WERI-Rb-1 (cell line): Measurements from ENCODE around the gene SLC45A1.

Experiments used
- DNase-seq: peaks from one replicate; pipeline ENCODE4 v3.0.0-alpha.2; 2020
- H3K27ac ChIP-seq: fragments of 250-450 bp; sonication (Bioruptor Pico); 2 replicates; pipeline ENCODE4 v1.5.1; 2020; ENCODE audit warnings: mild to moderate bottlenecking, moderate library complexity
- H3K27me3 ChIP-seq: fragments of 250-450 bp; sonication (Bioruptor Pico); 2 replicates; pipeline ENCODE4 v1.5.1; 2021; ENCODE audit warnings: mild to moderate bottlenecking, low read depth, moderate library complexity; ENCODE audit not compliant: insufficient read depth, severe bottlenecking
- H3K36me3 ChIP-seq: fragments of 250-450 bp; sonication (Bioruptor Pico); 2 replicates; pipeline ENCODE4 v1.5.1; 2020; ENCODE audit warnings: mild to moderate bottlenecking, moderate library complexity
- H3K4me3 ChIP-seq: 2 replicates; pipeline ENCODE4 v1.5.1; 2011; ENCODE audit warnings: low read depth, mild to moderate bottlenecking, control low read depth, low read length
- H3K9me3 ChIP-seq: fragments of 250-450 bp; sonication (Bioruptor Pico); 2 replicates; pipeline ENCODE4 v1.5.1; 2021; ENCODE audit warnings: mild to moderate bottlenecking, moderate library complexity; ENCODE audit not compliant: severe bottlenecking
- TF ChIP-seq, protein P1 (sequence below): IDR thresholded peaks from 2 replicates; pipeline ENCODE4 v1.5.1; 2011; ENCODE audit warnings: low read depth, mild to moderate bottlenecking, control low read depth, inconsistent platforms, low read length

Gene SLC45A1

DNA sequence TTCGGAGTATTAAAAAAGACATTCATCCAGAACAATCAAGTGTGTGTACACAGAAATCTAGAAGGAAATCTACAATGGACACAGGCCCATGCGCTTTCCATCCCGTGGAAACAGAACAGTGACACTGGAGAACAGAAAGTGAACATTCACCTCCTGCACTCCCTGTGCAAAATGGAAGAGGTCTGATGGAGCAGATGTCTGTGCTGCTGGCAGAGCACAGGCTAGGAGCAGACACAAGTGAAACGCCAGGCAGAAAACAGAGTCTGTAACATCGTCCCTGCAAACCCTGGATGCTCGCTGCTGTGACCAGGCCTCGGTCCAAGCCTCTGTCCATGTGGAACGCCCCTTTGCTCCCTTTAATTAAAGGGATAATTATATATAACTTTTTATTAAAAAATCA lies 36.1 kb downstream of the SLC45A1 start:
- no peaks in the 10 kb centered on the region for H3K27me3 ChIP-seq
- no peaks in the 10 kb centered on the region for H3K9me3 ChIP-seq
- TF ChIP-seq, protein P1, sequence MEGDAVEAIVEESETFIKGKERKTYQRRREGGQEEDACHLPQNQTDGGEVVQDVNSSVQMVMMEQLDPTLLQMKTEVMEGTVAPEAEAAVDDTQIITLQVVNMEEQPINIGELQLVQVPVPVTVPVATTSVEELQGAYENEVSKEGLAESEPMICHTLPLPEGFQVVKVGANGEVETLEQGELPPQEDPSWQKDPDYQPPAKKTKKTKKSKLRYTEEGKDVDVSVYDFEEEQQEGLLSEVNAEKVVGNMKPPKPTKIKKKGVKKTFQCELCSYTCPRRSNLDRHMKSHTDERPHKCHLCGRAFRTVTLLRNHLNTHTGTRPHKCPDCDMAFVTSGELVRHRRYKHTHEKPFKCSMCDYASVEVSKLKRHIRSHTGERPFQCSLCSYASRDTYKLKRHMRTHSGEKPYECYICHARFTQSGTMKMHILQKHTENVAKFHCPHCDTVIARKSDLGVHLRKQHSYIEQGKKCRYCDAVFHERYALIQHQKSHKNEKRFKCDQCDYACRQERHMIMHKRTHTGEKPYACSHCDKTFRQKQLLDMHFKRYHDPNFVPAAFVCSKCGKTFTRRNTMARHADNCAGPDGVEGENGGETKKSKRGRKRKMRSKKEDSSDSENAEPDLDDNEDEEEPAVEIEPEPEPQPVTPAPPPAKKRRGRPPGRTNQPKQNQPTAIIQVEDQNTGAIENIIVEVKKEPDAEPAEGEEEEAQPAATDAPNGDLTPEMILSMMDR: no peak
- no peak for DNase-seq
- no peak overlapping the region for H3K27ac ChIP-seq
- peaks cover 77% of the 10 kb centered on the region for H3K36me3 ChIP-seq
- H3K4me3 ChIP-seq: no peak overlapping the region

GRCh38 chr1:8355439-8356255 lies 37.7 kb downstream of the SLC45A1 start:
- no peak overlapping the region for H3K4me3 ChIP-seq
- H3K27ac ChIP-seq: no peak overlapping the region
- no peak for DNase-seq
- TF ChIP-seq, protein P1: no peak
- H3K36me3 ChIP-seq: peaks cover 91% of the 10 kb centered on the region
- H3K9me3 ChIP-seq: no peaks in the 10 kb centered on the region
- H3K27me3 ChIP-seq: no peaks in the 10 kb centered on the region

GRCh38 chr1:8356256-8357209 lies 38.6 kb downstream of the SLC45A1 start:
- no peak overlapping the region for H3K27ac ChIP-seq
- no peaks in the 10 kb centered on the region for H3K9me3 ChIP-seq
- no peak for DNase-seq
- peaks cover 94% of the 10 kb centered on the region for H3K36me3 ChIP-seq
- no peaks in the 10 kb centered on the region for H3K27me3 ChIP-seq
- no peak overlapping the region for H3K4me3 ChIP-seq
- TF ChIP-seq, protein P1: no peak

DNA sequence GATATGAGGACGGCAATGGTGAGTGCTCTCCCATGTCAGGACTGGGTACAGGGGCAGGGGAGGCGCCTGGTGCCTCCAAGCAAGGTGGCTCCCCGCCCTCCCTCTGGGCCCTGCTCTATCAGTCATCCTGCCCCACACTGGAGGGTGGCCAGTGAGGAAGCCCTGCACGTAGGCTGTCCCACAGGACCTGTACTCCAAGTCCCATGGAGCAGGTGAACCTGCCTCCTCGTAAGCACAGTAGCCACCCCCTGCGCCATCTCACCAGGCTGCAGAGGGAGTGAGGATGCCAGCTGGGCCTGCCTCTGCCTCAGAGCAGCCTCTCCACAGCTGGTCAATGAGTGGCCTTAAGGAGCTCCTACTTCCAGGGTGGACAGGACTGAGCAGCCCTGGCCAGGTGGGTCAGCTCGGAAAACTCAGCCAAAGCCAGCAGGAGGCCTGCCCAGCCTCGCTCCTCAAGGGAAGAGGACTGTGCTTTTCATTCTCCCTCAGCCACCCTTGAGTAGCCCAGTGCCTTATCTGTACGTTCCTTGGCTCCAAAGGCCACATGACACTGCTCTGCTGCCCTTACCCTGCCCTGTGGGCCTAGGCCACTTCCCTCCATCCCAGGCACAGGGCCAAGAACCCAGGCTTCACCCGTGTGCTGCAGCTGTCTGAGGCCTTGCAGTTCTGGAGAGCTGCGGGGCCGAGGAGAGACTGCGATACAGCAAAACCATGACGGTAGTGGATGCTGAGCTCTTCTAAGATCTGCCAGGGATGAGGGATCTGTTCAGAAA lies 39.6 kb downstream of the SLC45A1 start:
- Histone ChIP-seq H3K4me3 (no peak overlapping the region), H3K9me3 (no peaks in the 10 kb centered on the region), H3K27ac (no peak overlapping the region), H3K36me3 (peaks cover 97% of the 10 kb centered on the region), H3K27me3 (no peaks in the 10 kb centered on the region)
- no peak for DNase-seq
- TF ChIP-seq, protein P1: no peak

GRCh38 chr1:8358241-8358896 lies 40.5 kb downstream of the SLC45A1 start:
- Histone ChIP-seq H3K36me3 (peaks cover 96% of the 10 kb centered on the region), H3K4me3 (no peak overlapping the region), H3K27ac (no peak overlapping the region), H3K9me3 (no peaks in the 10 kb centered on the region), H3K27me3 (no peaks in the 10 kb centered on the region)
- DNase-seq: no peak
- TF ChIP-seq, protein P1: no peak
